Left kidney (tissue), 2 donors: ENCODE results near the gene REEP6. TPM values are rescaled to one million over a fixed set of nuclear protein-coding genes. Genes with fewer than 3 reads are reported as not detected.
"Not testable (repeated sequence)": the region's sequence is repeated elsewhere in the genome, so short reads cannot be mapped to it uniquely, and the experiment has no call there.

ENCODE experiments used
- DNase-seq: peaks from one replicate; pipeline ENCODE4 v3.0.0-alpha.2; 2013
- polyA plus RNA-seq: library from polyadenylated mRNA; unstranded; fragments of 120-200 nt; gene quantifications from one replicate; pipeline ENCODE4 v1.2.1, GENCODE V29; 2013; ENCODE audit not compliant: insufficient read length

Gene REEP6
- polyA plus RNA-seq, 1 donor = 15.7 TPM

DNA sequence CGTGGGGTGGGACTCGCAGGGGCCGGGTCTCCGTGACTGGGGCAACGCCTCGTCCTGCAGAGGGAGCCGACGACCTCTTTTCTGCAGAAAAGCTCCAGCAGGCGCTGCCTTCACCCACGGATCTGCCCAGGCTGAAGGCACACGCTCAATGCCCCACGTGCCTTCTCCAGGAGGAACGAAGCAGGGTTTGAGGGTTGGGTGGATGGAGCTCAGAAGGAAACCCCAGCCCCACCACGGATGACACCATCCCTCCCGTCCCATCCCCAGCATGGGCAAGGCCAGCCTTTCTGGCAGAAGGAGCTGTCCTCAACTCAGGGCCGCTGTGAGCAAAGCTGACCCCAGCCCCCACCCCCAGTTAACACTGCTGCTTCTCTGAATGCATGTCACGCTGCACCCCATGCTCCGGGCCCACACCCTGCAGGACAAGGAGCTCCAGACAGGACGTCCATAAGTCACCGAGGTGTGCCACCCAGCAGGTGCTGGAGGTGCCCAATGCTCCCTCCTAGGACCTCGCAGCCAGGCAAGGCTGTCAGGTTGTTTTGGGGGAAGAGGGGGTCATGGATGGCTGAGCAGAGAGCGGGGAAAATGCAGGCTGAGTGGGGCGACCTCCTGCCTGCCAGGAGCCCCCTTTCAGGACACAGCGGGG, 19.3 kb upstream of the REEP6 start:
- no peak for DNase-seq

DNA sequence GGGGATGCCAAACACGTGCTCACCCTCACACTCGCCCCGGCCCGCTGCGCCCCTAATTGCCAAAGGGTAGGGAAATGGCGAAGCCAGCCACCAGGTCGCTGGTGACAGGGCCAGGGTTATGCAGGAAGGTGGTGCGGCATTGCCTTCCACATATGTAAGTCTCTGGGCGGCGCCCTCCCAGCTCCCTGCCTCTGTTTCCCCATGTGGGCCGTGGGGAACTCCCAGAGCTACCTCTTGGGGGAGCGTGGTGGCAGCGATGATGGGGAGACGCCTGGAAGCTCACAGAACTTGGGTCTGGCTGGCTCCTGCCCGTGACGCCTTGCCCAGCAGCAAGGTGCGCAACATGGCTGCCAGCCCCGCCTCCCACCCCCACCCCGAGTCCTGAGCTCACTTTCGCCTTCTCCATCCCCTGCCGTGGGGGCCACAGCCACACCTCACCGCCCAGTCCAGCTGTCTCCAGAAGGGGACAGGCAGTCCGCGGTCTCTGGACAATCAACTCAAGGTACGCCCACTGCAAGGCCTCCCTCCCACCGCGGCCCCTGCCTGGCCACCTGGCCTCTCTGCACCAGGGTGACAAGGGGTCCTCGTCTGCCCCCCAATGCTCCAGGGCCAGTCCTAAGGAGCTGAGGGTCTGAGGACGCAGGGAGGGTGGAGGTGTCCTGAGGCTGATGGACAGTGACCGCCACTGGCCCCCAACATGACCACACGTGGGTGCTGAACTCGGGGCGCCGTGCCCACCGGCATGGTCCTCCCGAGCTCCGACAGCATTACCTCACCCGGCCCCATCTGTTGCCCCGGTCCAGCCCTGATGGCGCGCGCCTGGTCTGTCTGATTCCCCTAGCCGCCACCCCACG, 18.5 kb upstream of the REEP6 start:
- DNase-seq = no peak

DNA sequence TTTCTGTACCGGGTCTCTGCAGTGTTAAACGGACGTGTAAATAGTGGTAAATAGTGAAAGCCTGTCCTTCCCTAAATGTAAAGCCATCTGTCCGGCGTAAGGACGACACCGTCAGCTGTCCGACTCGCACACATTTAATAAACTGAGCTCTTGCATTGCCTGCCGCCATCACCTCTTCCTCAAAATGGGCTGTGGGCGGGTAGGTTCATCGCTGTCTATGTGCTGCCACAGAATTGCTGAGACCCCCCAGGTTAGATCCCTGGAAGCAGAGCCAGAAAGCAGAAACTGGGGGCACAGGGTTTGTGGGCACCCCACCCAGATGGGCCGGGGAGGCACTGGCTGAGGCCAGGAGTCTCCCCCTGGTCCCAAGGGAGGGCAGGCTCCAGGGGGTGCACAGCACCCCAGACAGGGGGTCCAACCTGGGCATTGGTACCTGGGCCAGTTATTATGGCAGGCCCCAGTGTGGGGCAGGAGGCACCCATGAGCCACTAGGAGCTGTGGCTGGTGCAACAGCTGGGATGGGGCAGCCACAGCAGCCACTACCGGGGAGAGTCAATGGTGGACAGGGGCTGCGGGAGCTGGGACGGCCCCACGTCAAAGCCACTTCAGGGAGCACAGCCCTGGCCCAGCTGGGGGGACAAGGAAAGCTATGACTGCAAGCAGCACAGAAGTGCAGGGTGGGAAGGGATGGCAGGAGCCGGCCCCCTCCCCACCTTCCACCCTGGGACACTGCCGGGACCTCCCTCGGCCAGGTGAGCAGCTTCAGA, 17.7 kb upstream of the REEP6 start:
- no peak for DNase-seq

DNA sequence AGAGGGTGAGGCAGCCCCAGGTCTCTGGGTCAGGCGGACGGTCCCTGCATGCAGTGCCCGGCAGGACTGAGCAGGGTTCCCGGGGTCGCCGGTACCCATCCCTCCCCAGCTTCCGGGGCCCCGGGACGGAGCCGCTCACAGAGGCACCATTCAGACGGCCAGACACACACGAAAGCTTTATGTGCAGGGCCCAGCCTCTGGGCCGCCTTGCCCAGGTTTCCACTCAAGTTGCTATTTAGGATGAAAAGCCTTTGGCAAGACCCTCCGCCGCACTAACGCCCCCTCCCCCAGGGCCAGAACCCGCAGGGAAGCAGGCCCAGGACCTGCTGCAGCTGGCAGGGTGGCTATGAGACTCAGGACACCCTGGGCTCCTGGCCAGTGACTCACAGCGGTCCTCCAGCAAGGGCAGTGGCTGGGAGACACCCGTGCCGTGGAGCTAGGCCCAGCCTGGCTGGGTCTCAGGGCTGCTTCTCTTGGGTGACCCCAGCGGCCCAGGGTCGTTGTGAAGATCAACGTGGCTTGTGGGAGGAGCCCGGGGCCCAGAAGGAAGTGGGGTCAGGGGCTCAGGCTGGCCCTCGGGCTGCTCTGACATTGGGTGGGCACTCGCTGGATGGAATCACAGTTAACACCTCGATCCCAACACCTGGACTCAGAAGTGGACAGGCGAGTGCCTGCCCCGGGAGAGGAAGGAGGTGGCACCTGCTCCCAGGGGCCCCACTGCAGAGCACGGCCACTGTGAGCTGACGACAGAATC, 16.8 kb upstream of the REEP6 start:
- DNase-seq = no peak

DNA sequence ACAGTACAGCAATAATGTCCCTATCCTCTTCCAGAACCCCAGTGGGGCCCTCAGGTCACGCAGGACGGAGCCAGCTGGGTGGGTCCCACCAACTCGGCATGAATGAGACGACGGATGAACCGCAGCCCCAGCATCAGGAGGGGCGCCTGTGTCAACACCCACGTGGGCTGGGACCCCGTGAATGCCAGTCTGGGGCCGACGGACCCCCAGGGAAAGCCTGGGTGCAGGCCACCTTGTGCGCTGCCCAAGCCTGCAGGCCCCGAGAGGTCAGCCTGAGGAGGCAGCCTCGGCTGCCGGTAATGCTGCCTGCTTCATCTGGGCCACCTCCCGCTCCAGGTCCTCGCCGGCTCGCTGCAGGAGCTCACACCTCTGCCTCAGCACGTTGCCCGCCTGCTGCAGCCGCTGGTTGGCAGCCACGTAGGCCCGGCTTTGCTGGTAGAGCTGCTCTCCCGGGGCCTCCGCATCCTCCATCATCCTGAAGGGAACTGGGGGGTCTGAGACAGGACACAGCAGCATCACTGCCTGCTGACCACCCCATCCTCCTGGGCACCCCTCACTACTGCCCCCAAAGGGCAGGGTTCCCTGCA, 16.1 kb upstream of the REEP6 start:
- no peak for DNase-seq

DNA sequence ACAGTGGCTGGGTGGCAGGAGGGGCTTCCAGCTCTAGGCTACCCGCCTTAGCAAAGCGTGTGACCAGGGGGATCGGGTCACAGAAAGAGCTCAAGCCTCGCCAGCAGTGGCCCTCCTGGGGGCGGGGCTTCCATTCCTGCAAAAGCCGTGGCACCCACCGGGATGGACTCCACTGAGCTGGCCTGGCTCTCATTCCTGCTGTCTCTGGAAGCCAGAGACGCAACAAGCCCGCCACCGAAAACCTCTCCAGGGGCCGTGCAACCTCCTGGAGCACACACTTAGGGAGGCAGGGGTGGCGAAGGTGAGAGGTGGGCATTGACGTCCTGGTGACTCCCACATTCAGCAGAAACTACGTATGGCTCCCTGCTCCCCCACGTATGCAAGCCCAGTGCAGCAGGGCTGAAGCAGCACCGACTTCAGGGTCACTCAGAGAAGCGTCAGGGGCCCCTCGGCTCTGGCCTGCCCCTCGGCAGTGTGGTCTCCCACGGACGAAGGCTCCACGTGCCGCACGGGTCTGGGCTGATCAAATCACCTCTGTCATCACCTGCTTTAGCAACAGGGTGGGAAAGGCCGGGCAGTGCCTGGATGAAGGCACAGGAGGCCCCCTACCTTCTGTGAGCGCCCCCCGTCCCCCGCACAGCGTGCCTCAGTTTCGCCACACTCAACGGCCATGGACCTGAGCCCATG, 15.1 kb upstream of the REEP6 start:
- no peak for DNase-seq

DNA sequence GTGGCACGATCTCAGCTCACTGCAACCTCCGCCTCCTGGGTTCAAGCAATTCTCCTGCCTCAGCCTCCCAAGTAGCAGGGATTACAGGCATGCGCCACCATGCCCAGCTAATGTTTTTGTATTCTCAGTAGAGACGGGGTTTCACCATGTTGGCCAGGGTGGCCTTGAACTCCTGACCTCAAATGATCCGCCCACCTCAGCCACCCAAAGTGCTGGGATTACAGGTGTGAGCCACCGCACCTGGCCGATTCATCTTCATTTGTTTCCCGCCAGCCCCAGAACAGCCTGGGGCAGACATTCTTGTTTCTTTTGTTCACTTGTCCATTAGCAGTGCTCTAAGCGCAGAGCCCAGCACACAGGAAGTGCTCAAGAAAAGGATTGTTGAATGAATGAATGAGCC, 13.9 kb upstream of the REEP6 start:
- not testable (repeated sequence) for DNase-seq

DNA sequence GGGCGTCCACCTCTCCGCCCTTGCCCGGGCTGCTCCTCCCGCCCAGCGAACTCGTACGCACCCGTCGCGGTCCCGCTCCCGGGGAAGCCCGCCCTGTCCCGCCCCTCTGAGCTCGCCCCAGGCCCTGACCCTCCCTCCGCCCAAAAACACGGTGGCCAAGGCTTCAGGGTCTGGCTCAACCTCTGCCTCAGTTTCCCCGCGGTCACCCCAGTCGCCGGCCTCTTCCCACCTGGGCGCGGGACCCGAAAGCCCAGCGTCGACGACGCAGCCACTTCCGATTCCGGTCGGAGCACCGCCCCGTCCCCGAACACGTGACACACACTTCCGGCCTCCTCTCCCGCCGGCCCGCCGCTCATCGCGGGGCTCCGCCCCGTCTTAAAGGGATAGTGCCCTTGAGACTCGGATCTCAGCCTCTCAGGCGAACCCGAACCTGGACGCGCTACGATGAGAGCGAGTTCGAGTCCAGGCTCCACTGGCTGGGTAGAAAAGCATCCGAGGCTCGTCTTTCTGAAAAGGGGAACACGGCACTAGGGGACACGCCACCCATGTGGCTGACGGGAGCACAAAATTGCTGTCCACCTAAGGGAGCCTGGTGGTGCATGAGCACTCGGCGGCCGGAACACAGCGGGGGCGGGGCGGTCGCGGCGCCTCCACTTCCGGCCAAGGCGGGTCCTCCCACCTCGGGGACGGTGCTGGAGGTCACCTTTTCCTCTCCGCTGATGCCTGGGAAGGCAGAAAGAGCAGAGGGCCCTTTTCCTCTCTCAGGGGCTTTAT, 11.9 kb upstream of the REEP6 start, which contains the start of gene C19orf25:
C19orf25 (minus strand) TSS at position 282 of the 774 bp plus-strand sequence. CDS start 312 bp downstream, outside the sequence.
- peak; percentile 92 for DNase-seq

DNA sequence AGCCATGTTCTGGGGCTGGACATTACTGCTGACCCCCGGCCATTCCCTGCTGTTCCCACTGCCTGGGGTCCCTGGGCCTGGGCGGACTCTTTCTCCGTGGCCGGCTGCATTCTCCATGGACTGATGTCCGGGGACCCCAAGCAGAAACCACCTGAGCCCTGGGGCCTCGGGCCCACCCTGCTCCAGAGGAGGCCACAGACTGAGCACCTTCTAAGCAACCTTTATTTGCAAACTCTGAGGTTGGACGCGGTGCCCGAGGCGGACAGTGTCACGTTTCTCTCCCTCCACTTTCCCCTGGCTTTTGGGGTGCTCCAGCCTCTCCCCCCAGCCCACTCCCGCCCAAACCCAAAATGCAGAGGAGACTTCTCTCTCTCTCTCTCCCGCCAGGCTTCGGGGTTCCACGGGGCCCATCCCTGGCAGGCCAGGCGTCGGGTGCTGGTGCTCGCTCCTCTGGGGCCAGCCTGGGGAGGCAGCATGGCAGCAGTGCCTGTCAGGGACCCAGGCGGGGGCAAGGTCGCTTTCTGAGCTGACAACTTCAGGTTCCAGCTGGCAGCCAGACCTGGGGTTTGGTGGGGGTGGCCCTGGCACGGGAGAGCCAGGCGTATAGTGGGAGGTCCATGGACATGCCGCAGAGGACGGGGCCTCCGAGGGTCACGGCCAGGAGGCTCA, 9.6 kb upstream of the REEP6 start:
- no peak for DNase-seq

DNA sequence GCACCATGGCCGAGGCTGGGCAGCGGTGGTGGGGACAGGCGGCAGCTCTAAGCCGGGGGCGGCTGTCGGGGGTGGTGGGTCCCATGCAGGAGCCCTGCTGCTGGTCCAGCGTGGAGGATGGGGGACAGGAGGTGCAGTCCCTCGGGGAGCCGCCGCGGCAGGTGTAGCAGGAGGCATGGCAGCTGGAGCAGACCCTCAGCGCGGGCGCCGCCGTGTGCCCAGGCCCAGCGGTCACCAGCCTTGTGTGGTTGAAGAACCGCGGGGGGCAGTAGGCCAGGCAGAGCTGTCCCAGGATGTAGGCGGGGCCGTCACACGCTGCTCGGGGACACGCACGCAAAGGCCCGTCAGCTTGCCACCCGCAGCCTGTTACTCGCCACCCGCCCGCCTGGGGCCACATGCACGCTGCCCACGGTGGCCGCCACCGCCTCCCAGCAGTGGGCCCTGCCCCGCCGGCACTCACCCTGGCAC, 9.1 kb upstream of the REEP6 start:
- no peak for DNase-seq

DNA sequence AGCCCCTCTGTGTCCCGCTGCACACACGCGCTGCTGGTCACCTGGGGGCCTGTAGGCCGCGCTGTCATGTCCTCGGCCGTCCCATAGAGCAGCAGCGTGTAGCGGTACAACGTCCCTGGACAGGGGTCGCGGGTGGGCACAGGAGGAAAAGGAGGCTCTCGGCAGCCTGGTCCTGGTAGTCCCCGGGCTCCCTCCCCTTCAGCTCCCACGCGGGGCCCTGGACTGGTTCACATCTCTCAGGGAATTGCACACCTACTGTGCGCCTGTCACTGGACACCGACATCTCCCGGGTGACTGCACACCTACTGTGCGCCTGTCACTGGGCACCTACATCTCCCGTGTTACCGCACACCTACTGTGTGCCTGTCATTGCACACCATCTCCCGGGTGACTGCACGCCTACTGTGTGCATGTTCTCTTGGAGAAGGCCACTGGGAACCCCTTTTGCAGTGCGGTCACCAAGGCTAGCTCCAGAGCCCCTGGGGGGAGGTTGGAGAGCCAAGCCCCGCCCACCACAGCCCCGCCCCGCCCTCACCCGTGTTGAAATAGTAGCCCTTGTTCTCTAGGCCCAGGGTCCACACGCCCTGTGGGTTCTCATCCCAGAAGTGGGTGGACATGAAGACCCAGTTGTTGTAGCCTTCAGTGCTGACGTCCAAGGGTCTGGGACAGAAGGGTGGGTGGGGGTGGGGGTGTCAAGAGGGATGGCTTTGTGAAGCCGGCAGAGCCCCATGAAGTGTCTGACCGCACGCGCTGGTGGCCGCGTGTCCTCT, 8.4 kb upstream of the REEP6 start:
- DNase-seq = no peak

DNA sequence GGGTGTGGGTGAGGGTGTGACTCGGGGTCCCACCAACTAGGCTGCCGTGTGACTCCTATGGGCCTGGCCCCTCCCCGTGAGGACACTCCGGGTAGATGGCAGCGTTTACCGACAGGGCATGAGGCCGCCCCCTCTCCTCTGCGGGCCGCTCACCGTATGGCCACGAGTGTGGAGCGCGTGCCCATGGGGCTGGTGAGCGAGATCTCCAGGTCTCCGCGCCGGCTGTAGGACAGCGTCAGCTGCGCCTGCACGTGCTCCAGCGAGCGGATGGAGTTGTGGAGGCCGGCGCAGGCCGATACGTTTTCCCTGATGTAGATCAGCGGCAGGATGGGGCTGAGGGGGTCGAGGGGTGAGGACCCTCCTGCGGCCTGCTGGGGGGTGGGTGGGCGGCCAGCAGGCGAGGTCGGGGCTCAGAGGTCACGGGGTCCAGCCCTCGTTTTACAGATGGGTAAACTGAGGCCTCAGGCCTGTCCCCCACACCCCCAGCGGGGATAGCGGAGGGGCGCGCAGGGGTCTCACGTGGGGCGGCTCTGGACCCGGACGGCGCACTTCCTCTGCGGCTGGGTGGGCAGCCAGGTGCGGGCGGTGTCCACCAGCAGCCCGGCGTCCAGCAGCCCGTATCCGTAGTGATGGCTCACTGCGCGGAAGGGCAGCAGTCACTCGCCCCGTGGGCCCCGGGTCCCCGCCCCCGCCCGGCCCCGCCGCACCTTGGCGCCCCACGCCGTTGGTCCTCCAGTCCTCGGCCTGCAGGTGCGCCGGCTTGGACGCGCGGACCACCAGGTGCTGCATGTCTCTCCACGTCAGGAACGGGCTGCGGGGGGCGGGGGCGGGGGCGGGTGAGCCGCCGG, 7.6 kb upstream of the REEP6 start:
- DNase-seq = no peak

DNA sequence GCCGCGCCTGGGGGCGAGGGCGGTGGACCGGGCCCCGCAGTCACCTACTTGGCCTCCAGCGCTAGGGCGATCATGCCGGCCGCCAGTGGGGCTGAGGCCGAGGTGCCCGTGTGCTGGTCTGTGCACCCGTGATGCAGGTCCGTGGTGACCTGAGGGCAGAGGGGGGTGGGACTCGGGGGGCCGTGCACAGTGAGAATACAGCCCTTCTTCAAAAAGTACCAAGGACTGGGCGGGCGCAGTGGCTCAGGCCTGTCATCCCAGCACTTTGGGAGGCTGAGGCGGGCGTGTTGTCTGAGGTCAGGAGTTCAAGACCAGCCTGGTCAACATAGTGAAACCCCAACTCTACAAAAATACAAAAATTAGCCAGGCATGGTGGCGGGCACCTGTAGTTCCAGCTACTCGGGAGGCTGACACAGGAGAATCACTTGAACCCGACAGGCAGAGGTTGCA, 7.0 kb upstream of the REEP6 start:
- no peak for DNase-seq

DNA sequence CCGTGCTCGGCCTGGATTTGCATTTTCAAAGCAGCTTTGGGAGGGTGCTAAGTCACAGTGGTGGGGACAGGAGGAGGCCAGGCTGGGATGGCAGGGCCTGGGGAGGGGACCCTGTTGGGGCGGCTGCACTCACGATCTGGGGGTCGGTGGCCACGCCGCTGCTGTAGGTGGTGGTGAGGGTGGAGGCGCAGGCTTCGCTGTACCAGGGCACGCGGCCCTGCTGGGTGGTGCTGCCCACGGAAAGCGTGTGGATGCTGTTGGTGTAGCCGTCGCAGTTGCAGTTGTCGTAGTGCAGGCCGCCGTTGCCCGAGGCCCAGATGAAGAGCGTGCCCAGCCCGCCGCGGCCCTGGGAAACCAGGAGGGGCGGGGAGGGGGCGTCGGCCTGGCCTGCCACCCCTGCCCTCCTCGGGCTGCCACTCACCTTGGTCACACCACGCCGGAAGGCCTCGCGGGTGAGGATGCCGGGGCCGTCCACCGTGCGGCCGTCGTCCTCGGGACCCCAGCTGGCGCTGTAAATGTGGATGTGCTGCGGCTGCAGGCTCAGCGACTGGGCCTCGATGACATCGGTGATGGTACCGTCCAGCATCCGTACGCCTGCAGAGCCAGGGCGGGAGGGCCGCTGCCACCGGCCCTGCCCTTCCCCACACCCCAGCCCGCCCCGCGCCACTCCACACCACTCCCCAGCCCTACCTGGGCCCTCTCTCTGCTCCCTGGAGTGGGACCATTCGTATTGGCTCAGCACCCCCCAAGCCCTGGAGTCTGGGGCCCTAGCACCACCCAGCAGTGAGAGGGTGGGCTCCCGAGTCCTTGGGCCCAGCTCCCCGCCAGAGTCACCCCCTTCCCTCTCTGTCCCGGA, 4.0 kb upstream of the REEP6 start:
- DNase-seq = no peak

DNA sequence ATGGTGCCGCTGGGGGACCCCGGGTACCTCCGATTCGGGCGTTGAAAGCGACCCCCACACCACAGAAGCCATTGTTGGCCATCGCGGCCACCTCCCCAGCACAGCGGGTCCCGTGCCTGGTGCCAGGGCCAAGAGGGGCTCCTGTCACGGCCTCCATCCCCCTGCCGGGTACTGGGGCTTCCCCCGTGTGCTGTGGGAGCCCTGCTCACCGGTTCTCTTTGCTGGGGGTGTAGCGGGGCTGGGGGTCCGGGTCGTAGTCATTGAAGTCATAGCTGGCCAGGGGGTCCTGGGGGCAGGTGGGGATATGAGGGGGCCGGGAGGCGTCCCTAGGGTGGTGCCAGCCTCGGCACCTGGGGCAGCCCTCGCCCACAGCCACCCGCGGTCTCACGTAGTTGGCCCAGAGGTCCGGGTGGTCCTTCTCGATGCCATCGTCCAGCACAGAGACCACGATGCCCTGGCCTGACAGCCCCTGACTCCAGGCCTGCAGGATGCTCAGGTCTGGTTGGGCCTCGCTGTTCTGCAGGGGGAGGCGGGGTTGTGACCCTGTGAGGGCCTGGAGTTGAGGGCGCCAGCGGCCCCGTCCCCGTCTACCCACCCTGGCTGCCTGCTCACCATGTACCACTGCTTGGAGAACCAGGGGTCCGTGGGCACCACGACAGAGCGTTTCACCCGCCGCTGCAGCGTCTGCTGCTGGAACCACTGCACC, 3.3 kb upstream of the REEP6 start:
- no peak for DNase-seq

DNA sequence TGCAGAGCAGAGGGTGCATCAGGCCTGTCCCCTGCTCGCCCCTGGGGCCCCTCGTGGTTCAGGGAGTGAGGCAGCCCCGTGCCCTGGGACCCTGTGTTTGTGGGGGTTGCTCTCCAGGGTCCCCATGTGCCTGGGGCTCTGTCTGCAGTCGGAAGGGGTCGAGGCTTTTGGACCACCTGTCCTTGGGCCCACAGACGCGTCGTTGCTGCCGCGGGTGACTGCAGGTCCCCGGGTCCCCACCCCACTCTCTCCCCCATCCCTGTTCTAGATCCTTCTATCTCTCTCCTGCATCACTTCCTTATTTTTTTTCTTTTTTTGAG, 2.7 kb upstream of the REEP6 start:
- DNase-seq = no peak
